ENCODE measurements around the gene BRD4. TPM values are rescaled to one million over a fixed set of nuclear protein-coding genes. Genes with fewer than 3 reads are reported as not detected.

The BRD4 gene
- total and polyA plus RNA-seq, 2 experiments from 2014 or later, result 63.8 to 115 TPM

DNA sequence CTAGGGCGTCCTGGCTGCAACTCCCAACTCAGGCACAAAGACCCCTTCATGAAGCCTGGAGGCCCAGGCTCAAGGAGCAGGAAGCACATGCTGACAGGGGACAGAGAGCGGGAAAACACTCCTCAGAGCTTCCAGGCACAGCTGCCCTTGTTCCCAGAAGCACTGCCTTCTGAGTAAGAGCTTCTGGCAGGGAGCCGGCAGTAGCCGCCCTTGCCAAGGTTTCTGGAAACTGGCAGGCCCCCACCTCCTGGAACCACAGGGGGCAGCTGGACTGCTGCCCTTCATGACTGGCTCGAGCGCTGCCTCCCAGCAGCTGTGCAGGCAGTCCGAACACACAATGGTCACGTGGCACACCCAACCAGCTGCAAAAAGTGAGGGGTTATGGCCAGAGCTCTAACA, 66.5 kb downstream of the BRD4 start (continued):
- TF ChIP-seq, protein P1, sequence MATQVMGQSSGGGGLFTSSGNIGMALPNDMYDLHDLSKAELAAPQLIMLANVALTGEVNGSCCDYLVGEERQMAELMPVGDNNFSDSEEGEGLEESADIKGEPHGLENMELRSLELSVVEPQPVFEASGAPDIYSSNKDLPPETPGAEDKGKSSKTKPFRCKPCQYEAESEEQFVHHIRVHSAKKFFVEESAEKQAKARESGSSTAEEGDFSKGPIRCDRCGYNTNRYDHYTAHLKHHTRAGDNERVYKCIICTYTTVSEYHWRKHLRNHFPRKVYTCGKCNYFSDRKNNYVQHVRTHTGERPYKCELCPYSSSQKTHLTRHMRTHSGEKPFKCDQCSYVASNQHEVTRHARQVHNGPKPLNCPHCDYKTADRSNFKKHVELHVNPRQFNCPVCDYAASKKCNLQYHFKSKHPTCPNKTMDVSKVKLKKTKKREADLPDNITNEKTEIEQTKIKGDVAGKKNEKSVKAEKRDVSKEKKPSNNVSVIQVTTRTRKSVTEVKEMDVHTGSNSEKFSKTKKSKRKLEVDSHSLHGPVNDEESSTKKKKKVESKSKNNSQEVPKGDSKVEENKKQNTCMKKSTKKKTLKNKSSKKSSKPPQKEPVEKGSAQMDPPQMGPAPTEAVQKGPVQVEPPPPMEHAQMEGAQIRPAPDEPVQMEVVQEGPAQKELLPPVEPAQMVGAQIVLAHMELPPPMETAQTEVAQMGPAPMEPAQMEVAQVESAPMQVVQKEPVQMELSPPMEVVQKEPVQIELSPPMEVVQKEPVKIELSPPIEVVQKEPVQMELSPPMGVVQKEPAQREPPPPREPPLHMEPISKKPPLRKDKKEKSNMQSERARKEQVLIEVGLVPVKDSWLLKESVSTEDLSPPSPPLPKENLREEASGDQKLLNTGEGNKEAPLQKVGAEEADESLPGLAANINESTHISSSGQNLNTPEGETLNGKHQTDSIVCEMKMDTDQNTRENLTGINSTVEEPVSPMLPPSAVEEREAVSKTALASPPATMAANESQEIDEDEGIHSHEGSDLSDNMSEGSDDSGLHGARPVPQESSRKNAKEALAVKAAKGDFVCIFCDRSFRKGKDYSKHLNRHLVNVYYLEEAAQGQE (IDR thresholded peaks at IDR 0.05; ENCODE audit: unreplicated experiment), result no peak

DNA sequence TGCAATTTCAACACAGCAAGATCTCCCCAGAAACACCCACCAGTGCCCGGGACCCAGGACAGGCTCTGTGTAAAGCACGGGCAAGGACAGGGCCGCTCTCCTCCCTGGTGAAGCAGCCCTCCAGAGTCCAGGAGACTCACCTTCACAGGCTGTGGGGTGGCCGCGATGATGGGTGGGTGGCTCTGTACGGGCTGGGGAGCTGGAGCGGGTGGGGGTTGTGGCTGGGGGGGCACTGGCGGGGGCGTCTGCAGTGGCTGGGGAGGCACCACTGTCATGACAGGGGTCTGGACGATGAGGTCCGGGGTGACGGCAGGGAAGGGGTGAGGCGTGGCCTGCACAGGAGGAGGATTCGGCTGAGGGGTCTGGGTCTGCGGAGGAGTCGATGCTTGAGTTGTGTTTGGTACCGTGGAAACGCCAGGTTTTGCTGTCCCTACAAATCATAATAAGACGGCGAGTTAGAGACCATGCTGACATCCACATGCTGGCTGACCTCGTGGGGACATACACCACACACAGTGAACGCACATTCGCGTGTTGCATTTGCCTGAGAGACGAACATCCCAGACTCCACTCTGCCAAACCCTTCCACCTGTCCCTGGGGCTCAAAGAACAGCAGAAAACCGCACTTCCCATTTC, 67.0 kb downstream of the BRD4 start:
- Histone ChIP-seq H3K79me2 (replicated peaks; ENCODE audit: insufficient read depth) (peaks cover 73% of the 10 kb centered on the region), H3K36me3 (ENCODE audit: insufficient read depth) (peaks cover 26% of the 10 kb centered on the region), H3K4me3 (no peak overlapping the region), H4K20me1 (replicated peaks; ENCODE audit: insufficient read depth) (peaks cover 58% of the 10 kb centered on the region), H3K9me2 (ENCODE audit: insufficient read depth) (no peaks in the 10 kb centered on the region), H3K27ac (ENCODE audit: low read depth) (no peak overlapping the region), H3K4me2 (no peak overlapping the region), H3K27me3 (ENCODE audit: insufficient read depth) (no peaks in the 10 kb centered on the region), H2AFZ (no peak overlapping the region), H3K4me1 (ENCODE audit: insufficient read depth) (no peaks in the 10 kb centered on the region), H3F3A (replicated peaks; ENCODE audit: low read depth) (peaks cover 35% of the 10 kb centered on the region; the same call in 1 of the 2 replicates)
- DNase-seq (ENCODE audit: low spot score) (no peak), ATAC-seq (no peak)
- H3K27me3 Mint-ChIP-seq (ENCODE audit: insufficient read depth, low read depth, poor library complexity), result peaks cover 14% of the 10 kb centered on the region
- no peaks in the 10 kb centered on the region for H3K4me1 Mint-ChIP-seq
- H3K4me3 Mint-ChIP-seq, result no peak overlapping the region
- H3K36me3 Mint-ChIP-seq (ENCODE audit: low read depth), result peaks cover 87% of the 10 kb centered on the region
- no peaks in the 10 kb centered on the region for H3K9me3 Mint-ChIP-seq
- TF ChIP-seq STAT1 (IDR thresholded peaks at IDR 0.05; ENCODE audit: unreplicated experiment), result no peak
- no peak for TF ChIP-seq CREB1 (CRISPR knock-in tag; IDR thresholded peaks at IDR 0.05; ENCODE audit: low read depth)
- TF ChIP-seq ZNF331 (CRISPR knock-in tag; IDR thresholded peaks at IDR 0.05; ENCODE audit: low read depth), result no peak
- no peak for TF ChIP-seq POLR2AphosphoS5 (IDR thresholded peaks at IDR 0.05; ENCODE audit: low read depth)
- TF ChIP-seq ZNF114 (CRISPR knock-in tag; IDR thresholded peaks at IDR 0.05), result no peak
- TF ChIP-seq, protein P2, sequence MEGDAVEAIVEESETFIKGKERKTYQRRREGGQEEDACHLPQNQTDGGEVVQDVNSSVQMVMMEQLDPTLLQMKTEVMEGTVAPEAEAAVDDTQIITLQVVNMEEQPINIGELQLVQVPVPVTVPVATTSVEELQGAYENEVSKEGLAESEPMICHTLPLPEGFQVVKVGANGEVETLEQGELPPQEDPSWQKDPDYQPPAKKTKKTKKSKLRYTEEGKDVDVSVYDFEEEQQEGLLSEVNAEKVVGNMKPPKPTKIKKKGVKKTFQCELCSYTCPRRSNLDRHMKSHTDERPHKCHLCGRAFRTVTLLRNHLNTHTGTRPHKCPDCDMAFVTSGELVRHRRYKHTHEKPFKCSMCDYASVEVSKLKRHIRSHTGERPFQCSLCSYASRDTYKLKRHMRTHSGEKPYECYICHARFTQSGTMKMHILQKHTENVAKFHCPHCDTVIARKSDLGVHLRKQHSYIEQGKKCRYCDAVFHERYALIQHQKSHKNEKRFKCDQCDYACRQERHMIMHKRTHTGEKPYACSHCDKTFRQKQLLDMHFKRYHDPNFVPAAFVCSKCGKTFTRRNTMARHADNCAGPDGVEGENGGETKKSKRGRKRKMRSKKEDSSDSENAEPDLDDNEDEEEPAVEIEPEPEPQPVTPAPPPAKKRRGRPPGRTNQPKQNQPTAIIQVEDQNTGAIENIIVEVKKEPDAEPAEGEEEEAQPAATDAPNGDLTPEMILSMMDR (conservative IDR thresholded peaks at IDR 0.05; ENCODE audit: low read depth in 2 of 2), result no peak
- TF ChIP-seq EZH2phosphoT487 (IDR thresholded peaks at IDR 0.05; ENCODE audit: unreplicated experiment), result no peak
- no peak for TF ChIP-seq JUNB (IDR thresholded peaks at IDR 0.05; ENCODE audit: unreplicated experiment)
- TF ChIP-seq, protein P1 (IDR thresholded peaks at IDR 0.05; ENCODE audit: unreplicated experiment), result no peak
- TF ChIP-seq NANOG (IDR thresholded peaks at IDR 0.05; ENCODE audit: borderline replicate concordance), result no peak
- TF ChIP-seq, protein P3, sequence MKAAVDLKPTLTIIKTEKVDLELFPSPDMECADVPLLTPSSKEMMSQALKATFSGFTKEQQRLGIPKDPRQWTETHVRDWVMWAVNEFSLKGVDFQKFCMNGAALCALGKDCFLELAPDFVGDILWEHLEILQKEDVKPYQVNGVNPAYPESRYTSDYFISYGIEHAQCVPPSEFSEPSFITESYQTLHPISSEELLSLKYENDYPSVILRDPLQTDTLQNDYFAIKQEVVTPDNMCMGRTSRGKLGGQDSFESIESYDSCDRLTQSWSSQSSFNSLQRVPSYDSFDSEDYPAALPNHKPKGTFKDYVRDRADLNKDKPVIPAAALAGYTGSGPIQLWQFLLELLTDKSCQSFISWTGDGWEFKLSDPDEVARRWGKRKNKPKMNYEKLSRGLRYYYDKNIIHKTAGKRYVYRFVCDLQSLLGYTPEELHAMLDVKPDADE (IDR thresholded peaks at IDR 0.05), result no peak
- H3K27ac Mint-ChIP-seq, result no peak overlapping the region
